ENCODE data around the gene IGF2BP2. TPM values are rescaled to one million over a fixed set of nuclear protein-coding genes. Genes with fewer than 3 reads are reported as not detected.
A peak's percentile ranks its signal among the peaks of the same experiment; 100 is the strongest.
"Not testable (repeated sequence)": the region's sequence is repeated elsewhere in the genome, so short reads cannot be mapped to it uniquely, and the experiment has no call there.

IGF2BP2 gene
- total RNA-seq, 1 experiment from 2014 or later, result 28.7 TPM

GRCh38 chr3:185715091-185715490, 109.8 kb downstream of the IGF2BP2 start:
- DNase-seq (ENCODE audit: low spot score), result no peak

DNA sequence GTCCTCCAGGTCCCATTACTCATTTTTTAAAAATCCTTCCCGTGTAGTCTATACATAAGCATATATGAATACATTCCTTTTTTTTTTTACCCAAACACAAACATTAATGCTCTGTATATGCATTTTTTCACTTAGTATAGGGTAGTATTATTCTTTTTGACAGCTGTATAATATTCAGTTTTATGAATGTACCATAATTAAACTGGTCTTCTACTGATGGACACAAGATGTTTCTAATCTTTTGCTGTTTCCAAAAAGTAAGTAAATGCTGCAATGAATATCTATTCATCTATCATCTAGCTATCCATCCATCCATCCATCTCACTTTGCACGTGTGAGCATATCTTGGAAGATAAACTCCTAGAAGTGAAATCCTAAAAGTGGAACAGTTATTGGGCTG, 110.8 kb downstream of the IGF2BP2 start:
- DNase-seq (ENCODE audit: low spot score), result no peak

- peak; percentile 40 for DNase-seq (ENCODE audit: low spot score)
These were observed 111.8 kb downstream of the IGF2BP2 start for GRCh38 chr3:185713015-185713414.

GRCh38 chr3:185712337-185712736, 112.5 kb downstream of the IGF2BP2 start:
- DNase-seq (ENCODE audit: low spot score), result no peak

GRCh38 chr3:185711255-185711870, 113.5 kb downstream of the IGF2BP2 start:
- DNase-seq (ENCODE audit: low spot score), result no peak

DNA sequence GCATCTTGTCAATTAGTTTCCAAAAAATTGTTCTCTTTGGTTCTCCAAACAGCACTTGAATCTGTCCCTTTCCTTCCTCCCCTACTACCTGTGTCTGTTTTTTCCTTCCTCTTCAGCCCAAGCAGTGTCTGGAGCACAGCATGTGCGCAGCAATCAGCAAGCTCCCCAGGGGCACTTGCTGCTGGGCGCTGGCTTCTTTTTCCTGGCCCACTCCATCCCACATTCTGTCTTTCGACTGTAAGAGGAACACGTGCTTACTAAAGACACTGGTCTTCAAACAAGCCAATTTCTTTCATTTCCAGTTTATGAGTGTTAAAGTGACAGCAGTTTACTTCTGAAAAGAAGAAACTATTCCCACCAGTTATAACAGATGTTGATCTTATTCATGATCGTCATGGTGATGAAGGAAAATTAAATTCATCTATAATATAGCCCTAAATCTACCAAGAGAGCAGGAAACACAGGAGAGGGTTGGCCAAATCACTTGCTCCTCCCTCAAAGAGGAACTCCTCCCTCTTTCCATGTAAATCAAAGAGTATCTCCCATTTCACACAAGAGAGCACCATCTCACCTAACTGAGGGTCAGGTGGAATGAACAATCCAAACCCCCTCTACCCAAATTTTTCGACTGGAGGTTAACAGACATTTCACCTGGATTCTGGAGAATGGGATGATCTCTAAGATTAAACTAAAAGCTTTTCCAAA, 115.4 kb downstream of the IGF2BP2 start:
- DNase-seq (ENCODE audit: low spot score), result no peak

GRCh38 chr3:185708392-185708791, 116.5 kb downstream of the IGF2BP2 start:
- no peak for DNase-seq (ENCODE audit: low spot score)

DNA sequence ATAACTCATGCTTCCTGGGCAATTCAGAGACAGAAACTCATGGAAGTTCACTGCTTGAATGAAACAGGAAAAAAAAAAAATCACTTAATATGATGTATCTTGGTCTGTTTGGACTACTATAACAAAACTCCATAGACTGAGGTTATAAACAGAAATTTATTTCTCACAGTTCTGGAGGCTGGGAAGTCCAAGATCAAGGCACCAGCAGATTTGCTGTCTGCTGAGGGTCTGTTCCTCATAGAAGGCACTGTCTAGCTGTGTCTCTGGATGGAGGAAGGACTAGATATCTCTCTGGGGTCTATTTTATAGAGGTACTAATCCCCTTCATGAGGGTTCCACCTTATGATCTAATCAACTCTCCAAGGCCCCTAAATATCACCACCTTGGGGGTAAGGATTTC, 119.3 kb downstream of the IGF2BP2 start:
- DNase-seq (ENCODE audit: low spot score), result no peak

GRCh38 chr3:185702262-185703225, 122.3 kb downstream of the IGF2BP2 start:
- peak; percentile 8 for DNase-seq (ENCODE audit: low spot score)

DNA sequence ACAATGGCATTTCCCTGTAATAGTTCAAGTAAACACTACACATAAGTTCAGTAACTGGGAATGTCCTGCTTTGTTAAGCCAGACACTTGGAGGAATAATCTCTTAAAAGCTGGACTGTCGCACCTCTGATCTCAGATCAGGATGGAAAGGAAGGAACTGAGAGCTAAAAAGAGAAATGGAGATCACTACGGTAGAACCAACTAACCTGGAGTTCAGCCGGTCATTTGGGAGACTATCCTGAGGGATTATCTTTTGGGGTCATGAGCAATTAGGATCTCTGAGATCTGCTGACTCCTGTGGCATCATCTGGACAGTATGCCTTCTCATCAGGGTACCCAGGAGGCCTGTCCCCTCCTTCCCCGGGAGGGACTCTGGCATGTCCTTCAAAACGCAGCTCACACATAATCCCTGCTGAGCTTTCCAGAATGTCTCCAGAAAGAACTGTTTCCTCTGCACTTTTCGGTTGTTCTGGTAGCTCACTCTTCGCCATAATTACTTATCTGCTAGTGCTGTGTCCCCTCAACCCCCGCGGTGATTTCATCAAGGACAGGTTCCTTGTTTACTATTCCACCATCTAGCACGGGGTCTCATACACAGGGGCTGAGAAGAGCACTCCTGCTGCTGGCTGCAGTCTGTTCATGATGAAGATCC, 123.1 kb downstream of the IGF2BP2 start:
- DNase-seq (ENCODE audit: low spot score), result no peak

DNA sequence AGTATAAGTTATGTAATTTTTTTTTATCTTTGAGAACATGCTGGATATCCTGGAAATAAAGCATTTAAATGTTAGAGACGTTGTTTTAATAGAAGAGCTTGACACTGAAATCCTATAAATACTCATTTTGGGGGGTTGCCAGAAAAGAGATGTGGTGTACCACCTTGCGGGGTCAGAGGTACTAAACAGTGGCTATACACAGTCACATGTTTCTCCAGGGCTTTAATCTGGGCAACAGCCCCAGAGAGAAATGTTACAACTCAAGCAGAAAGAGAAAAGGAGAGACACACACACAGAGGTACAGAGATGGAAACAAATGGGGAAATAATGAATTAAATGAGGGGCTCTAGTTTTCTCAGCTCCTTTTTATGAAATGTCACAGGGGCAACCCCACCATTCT, 124.9 kb downstream of the IGF2BP2 start:
- no peak for DNase-seq (ENCODE audit: low spot score)

DNA sequence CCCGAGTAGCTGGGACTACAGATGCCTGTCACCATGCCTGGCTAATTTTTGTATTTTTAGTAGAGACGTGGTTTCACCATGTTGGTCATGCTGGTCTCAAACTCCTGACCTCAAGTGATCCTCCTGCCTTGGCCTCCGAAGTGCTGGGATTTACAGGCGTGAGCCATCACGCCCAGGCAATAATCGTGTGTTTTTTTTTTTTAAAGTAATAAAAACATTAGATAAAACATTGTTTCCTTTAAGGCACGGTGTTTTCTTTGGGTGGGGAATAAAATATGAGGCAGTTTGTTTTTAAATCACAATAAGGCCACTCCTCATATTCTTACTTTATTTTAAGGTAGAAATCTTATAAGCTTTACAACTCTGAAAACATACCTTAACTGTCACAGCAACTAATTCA, 127.6 kb downstream of the IGF2BP2 start:
- DNase-seq (ENCODE audit: low spot score), result not testable (repeated sequence)

DNA sequence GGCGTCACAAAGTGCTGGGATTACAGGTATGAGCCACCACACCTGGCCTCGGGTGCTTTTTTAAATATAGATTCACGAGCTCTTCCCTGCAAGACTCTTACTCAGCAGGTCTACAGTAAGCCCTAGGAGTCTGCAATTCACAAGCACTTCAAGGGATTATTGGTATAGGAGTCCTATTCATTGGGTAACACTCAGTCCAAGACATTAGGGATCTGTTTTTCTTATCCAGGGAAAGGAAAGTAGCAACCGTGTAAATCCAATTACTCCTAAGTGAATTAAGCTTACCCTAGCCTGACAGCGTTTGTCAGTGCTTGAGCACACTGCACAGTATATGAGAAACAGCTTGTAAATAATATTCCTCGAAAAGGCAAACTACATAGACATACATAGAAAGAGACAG, 128.8 kb downstream of the IGF2BP2 start:
- no peak for DNase-seq (ENCODE audit: low spot score)

GRCh38 chr3:185693985-185694653, 130.7 kb downstream of the IGF2BP2 start:
- no peak for DNase-seq (ENCODE audit: low spot score)

GRCh38 chr3:185691622-185692021, 133.2 kb downstream of the IGF2BP2 start:
- DNase-seq (ENCODE audit: low spot score), result no peak

DNA sequence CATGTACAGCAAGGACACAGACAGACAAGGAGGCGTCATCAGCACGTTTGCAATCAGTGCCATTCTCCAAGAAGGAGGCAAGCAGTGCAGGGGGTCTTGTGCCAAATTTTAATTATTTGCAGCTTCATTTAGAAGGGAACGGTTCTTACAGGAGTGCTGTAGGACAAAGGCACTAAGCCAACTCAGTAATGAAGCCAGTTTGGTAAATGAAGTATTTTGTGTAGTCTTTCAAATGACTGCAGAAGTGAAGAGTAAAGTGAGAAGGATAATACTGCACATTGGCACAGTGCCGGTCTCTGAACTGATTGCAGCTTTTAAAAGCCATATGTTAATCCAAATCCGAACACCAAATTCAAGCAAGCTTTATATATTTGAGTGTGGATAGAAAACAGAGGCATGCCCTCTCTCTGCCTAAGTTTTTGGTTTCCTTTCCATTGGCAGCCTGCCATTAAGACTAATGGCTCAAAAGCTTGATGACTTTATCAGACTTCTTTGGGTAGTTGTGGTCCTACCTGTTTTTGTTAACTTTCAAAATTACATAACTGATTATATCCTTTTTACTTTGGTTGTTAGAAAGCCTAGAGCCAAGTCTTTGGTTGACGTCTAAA, 137.5 kb downstream of the IGF2BP2 start:
- DNase-seq (ENCODE audit: low spot score), result no peak

GRCh38 chr3:185685231-185686035, 139.4 kb downstream of the IGF2BP2 start:
- no peak for DNase-seq (ENCODE audit: low spot score)

- no peak for DNase-seq (ENCODE audit: low spot score)
These were observed 144.6 kb downstream of the IGF2BP2 start for GRCh38 chr3:185680231-185680630.

GRCh38 chr3:185678027-185678426, 146.8 kb downstream of the IGF2BP2 start:
- no peak for DNase-seq (ENCODE audit: low spot score)
